ENCODE data around the gene TRABD2A.

GRCh38 chr2:84912984-84913383, 32.1 kb upstream of the TRABD2A start:
- TF ChIP-seq POLR2A (IDR thresholded peaks at IDR 0.05) (no peak), CTCF (IDR thresholded peaks at IDR 0.05) (no peak)
